Nephron progenitor cell (in vitro differentiated cells): ENCODE results near the gene DEFB132.
A peak's percentile ranks its signal among the peaks of the same experiment; 100 is the strongest.

Source experiments
- DNase-seq: peaks from one replicate; pipeline ENCODE4 v3.0.0; 2021
- H3K27ac Mint-ChIP-seq: 2 replicates; pipeline ENCODE4 v1.8.0; 2021; ENCODE audit warnings: mild to moderate bottlenecking, moderate library complexity, mixed read lengths
- H3K27me3 Mint-ChIP-seq: 2 replicates; pipeline ENCODE4 v1.8.0; 2021; ENCODE audit warnings: mild to moderate bottlenecking, low read depth, mixed read lengths; ENCODE audit not compliant: poor library complexity
- H3K36me3 Mint-ChIP-seq: 2 replicates; pipeline ENCODE4 v1.8.0; 2021; ENCODE audit warnings: low read depth, mixed read lengths
- H3K4me1 Mint-ChIP-seq: 2 replicates; pipeline ENCODE4 v1.8.0; 2021; ENCODE audit warnings: mixed read lengths
- H3K4me3 Mint-ChIP-seq: 2 replicates; pipeline ENCODE4 v1.8.0; 2021; ENCODE audit warnings: mild to moderate bottlenecking, moderate library complexity, mixed read lengths
- H3K9me3 Mint-ChIP-seq: 2 replicates; pipeline ENCODE4 v1.8.0; 2021; ENCODE audit warnings: mild to moderate bottlenecking, moderate library complexity, mixed read lengths
- TF ChIP-seq, protein P1 (sequence below): fragments of 200-600 bp; sonication (generic); IDR thresholded peaks from 2 replicates; pipeline ENCODE4 v1.5.0; 2021; ENCODE audit warnings: antibody characterized with exemption

Gene DEFB132

GRCh38 chr20:301886-302848, 44.6 kb downstream of the DEFB132 start:
- peak overlapping the region; percentile 99 for H3K27ac Mint-ChIP-seq
- H3K27me3 Mint-ChIP-seq, result peaks cover 6% of the 10 kb centered on the region
- H3K9me3 Mint-ChIP-seq, result peaks cover 10% of the 10 kb centered on the region
- peaks cover 37% of the 10 kb centered on the region for H3K36me3 Mint-ChIP-seq
- H3K4me1 Mint-ChIP-seq, result peaks cover 85% of the 10 kb centered on the region
- TF ChIP-seq, protein P1, sequence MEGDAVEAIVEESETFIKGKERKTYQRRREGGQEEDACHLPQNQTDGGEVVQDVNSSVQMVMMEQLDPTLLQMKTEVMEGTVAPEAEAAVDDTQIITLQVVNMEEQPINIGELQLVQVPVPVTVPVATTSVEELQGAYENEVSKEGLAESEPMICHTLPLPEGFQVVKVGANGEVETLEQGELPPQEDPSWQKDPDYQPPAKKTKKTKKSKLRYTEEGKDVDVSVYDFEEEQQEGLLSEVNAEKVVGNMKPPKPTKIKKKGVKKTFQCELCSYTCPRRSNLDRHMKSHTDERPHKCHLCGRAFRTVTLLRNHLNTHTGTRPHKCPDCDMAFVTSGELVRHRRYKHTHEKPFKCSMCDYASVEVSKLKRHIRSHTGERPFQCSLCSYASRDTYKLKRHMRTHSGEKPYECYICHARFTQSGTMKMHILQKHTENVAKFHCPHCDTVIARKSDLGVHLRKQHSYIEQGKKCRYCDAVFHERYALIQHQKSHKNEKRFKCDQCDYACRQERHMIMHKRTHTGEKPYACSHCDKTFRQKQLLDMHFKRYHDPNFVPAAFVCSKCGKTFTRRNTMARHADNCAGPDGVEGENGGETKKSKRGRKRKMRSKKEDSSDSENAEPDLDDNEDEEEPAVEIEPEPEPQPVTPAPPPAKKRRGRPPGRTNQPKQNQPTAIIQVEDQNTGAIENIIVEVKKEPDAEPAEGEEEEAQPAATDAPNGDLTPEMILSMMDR, result no peak
- H3K4me3 Mint-ChIP-seq, result peak overlapping the region; percentile 100
- DNase-seq, result no peak

- TF ChIP-seq, protein P1, result no peak
- peaks cover 33% of the 10 kb centered on the region for H3K36me3 Mint-ChIP-seq
- no peak overlapping the region for H3K27ac Mint-ChIP-seq
- H3K4me3 Mint-ChIP-seq, result peak overlapping the region; percentile 54
- H3K4me1 Mint-ChIP-seq, result peaks cover 91% of the 10 kb centered on the region
- peaks cover 4% of the 10 kb centered on the region for H3K27me3 Mint-ChIP-seq
- no peak for DNase-seq
- H3K9me3 Mint-ChIP-seq, result peaks cover 10% of the 10 kb centered on the region
These were observed 48.2 kb downstream of the DEFB132 start for GRCh38 chr20:305745-306144.

GRCh38 chr20:308427-309038, 51.0 kb downstream of the DEFB132 start:
- TF ChIP-seq, protein P1, result no peak

DNA sequence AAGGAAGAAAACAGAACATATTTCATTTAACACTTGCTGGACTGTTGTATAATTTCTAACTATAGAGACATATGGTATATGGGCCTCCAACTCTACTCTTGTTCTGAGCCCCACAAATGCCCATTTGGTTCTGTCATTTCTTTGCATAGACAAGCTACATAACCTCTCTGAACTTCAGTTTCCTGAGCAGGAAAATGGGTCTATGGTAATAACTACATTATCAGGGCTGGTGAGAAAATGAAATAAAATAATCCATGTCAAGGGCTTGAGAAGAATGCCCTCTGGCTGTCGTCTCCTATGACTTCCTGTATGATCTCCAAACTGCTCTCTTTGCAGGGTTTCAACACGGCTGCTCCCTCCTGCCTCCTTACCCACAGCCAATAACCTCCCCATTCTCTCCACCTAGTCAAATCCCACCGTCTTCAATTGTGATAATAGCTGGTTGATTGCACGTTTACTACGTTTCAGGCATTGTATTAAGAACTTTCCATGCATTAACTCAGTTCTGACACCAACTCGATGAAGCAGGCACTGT, 51.8 kb downstream of the DEFB132 start:
- Mint-ChIP-seq H3K36me3 (peaks cover 13% of the 10 kb centered on the region), H3K27ac (peak overlapping the region; percentile 99), H3K4me3 (peak overlapping the region; percentile 88), H3K9me3 (no peaks in the 10 kb centered on the region), H3K4me1 (peaks cover 73% of the 10 kb centered on the region), H3K27me3 (no peaks in the 10 kb centered on the region)
- no peak for DNase-seq
- TF ChIP-seq, protein P1, result no peak

More at GRCh38 chr20:308427-309038, 51.0 kb downstream of the DEFB132 start:
- Mint-ChIP-seq H3K27ac (peak overlapping the region; percentile 99), H3K36me3 (peaks cover 19% of the 10 kb centered on the region), H3K9me3 (peaks cover 4% of the 10 kb centered on the region), H3K4me1 (peaks cover 81% of the 10 kb centered on the region), H3K4me3 (peak overlapping the region; percentile 88), H3K27me3 (no peaks in the 10 kb centered on the region)
- DNase-seq, result no peak

- Mint-ChIP-seq H3K27ac (peak overlapping the region; percentile 99), H3K27me3 (no peaks in the 10 kb centered on the region), H3K4me1 (peaks cover 69% of the 10 kb centered on the region), H3K4me3 (peak overlapping the region; percentile 88), H3K9me3 (no peaks in the 10 kb centered on the region), H3K36me3 (peaks cover 9% of the 10 kb centered on the region)
- TF ChIP-seq, protein P1, result no peak
- peak; percentile 99 for DNase-seq
These were observed 52.5 kb downstream of the DEFB132 start for GRCh38 chr20:309841-310644.
